Activated CD8-positive, alpha-beta memory T cell treated with anti-CD3 and anti-CD28 coated beads, Interleukin-2, amount 50 U/mL, for 24 hours (primary cell): ENCODE data around the gene FSCN2.
"Not testable (repeated sequence)": the region's sequence is repeated elsewhere in the genome, so short reads cannot be mapped to it uniquely, and the experiment has no call there.

Experiments used
- DNase-seq: peaks from one replicate; pipeline ENCODE4 v3.0.0-alpha.2; 2020; ENCODE audit errors: extremely low read depth

Gene FSCN2

GRCh38 chr17:81577278-81578000 lies 49.3 kb downstream of the FSCN2 start:
- no peak for DNase-seq

- DNase-seq = no peak
Measured at GRCh38 chr17:81578038-81578441, 49.9 kb downstream of the FSCN2 start.

- DNase-seq = no peak
Measured at GRCh38 chr17:81578561-81579225, 50.5 kb downstream of the FSCN2 start.

- DNase-seq = no peak
Measured at GRCh38 chr17:81579298-81579697, 51.1 kb downstream of the FSCN2 start.

- no peak for DNase-seq
Measured at GRCh38 chr17:81579821-81580321, 51.7 kb downstream of the FSCN2 start.

GRCh38 chr17:81580481-81580880 lies 52.3 kb downstream of the FSCN2 start:
- no peak for DNase-seq

GRCh38 chr17:81581758-81582157 lies 53.6 kb downstream of the FSCN2 start:
- DNase-seq = no peak

GRCh38 chr17:81582341-81582740 lies 54.2 kb downstream of the FSCN2 start:
- DNase-seq = no peak

- no peak for DNase-seq
Measured at GRCh38 chr17:81582749-81583148, 54.6 kb downstream of the FSCN2 start.

GRCh38 chr17:81583589-81584342 lies 55.6 kb downstream of the FSCN2 start:
- DNase-seq = no peak

- not testable (repeated sequence) for DNase-seq
Measured at GRCh38 chr17:81584771-81585170, 56.6 kb downstream of the FSCN2 start.

- no peak for DNase-seq
Measured at GRCh38 chr17:81586096-81586495, 57.9 kb downstream of the FSCN2 start.
